Left lung (tissue), 10 donors: ENCODE results near the gene PDCD1LG2. TPM values are rescaled to one million over a fixed set of nuclear protein-coding genes. Genes with fewer than 3 reads are reported as not detected.

ENCODE experiments used
- ATAC-seq: fragments of 200-7000 bp; cut with Tn5 transposase; one replicate; pipeline ENCODE4 v1.9.1; 2020; ENCODE audit warnings: moderate library complexity
- DNase-seq, 4 donors: peaks; one replicate each; pipeline ENCODE4 v3.0.0-alpha.2; 2013 to 2020
- H3K27ac ChIP-seq, 2 donors: fragments of 200-600 bp; sonication (generic) in 1 of 2; one replicate each; pipeline versions ENCODE4 v1.5.0 to v1.8.0; 2020 to 2021
- H3K27me3 ChIP-seq, 2 donors: fragments of 200-600 bp; sonication (generic) in 1 of 2; one replicate each; pipeline versions ENCODE4 v1.5.0 to v1.8.0; 2020 to 2021
- H3K36me3 ChIP-seq, 2 donors: fragments of 200-600 bp; sonication (generic) in 1 of 2; one replicate each; pipeline versions ENCODE4 v1.5.0 to v1.8.0; 2020 to 2021
- H3K4me1 ChIP-seq, 2 donors: fragments of 200-600 bp; one replicate each; pipeline ENCODE4 v1.8.0; 2021
- H3K4me3 ChIP-seq, 2 donors: fragments of 200-600 bp; sonication (generic) in 1 of 2; one replicate each; pipeline versions ENCODE4 v1.5.0 to v1.8.0; 2020 to 2021; ENCODE audit warnings: mild to moderate bottlenecking in 1 of 2
- H3K9me3 ChIP-seq, 2 donors: fragments of 200-600 bp; sonication (generic) in 1 of 2; one replicate each; pipeline versions ENCODE4 v1.5.0 to v1.8.0; 2020 to 2021
- CTCF ChIP-seq, 2 donors: fragments of 200-600 bp; sonication (generic) in 1 of 2; IDR thresholded peaks; one replicate each; pipeline versions ENCODE4 v1.5.0 to v1.8.0; 2021; ENCODE audit warnings: antibody characterized with exemption in 2 of 2
- intact Hi-C, 2 donors: fragments of 100-400 bp; cut with DNase I; formaldehyde crosslinking; loops; one replicate each; pipeline versions ENCODE4 v1.11.2 to v1.14.2; 2022
- polyA plus RNA-seq, 6 donors: library from polyadenylated mRNA; unstranded; fragments of 120-200 nt; gene quantifications; one replicate each; pipeline ENCODE4 v1.2.1, GENCODE V29; 2013; ENCODE audit not compliant: insufficient read length in 6 of 6
- total RNA-seq, 2 donors: library from RNA; stranded (reverse); fragmentation: NEBNext Ultra II Directional; extraction: Animal tissue kit (Norgen Biotek cat#: 25700); gene quantifications; one replicate each; pipeline ENCODE4 v1.2.1, GENCODE V29; 2021
- donor health status: DM: no; HTN: yes; CAD: no.
- donor health status: DM: no; HTN: no; CAD: no.

The PDCD1LG2 gene
- total and polyA plus RNA-seq, 8 donors = 0.10 to 4.2 (median 0.21) TPM

GRCh38 chr9:5559659-5560058 lies 49.3 kb downstream of the PDCD1LG2 start:
- Histone ChIP-seq H3K27ac (no peak overlapping the region), H3K4me1 (peaks cover 6 to 33% of the 10 kb centered on the region in 2 donors), H3K9me3 (no peaks in the 10 kb centered on the region), H3K27me3 (no peaks in the 10 kb centered on the region), H3K36me3 (no peaks in the 10 kb centered on the region), H3K4me3 (no peak overlapping the region)
- intact Hi-C loops = no loop called here
- ATAC-seq (no peak), DNase-seq (no peak)
- no peak for TF ChIP-seq CTCF (IDR thresholded peaks at IDR 0.05)

GRCh38 chr9:5560443-5561100 lies 50.2 kb downstream of the PDCD1LG2 start:
- Histone ChIP-seq H3K27me3 (no peaks in the 10 kb centered on the region), H3K27ac (peak overlapping the region in 1 of 2 donors; percentile 20), H3K4me1 (peaks cover 6 to 33% of the 10 kb centered on the region in 2 donors), H3K4me3 (no peak overlapping the region), H3K9me3 (no peaks in the 10 kb centered on the region), H3K36me3 (no peaks in the 10 kb centered on the region)
- TF ChIP-seq CTCF (IDR thresholded peaks at IDR 0.05) = no peak
- DNase-seq (no peak), ATAC-seq (peak; percentile 17)
- intact Hi-C loops = no loop called here

- intact Hi-C loops = no loop called here
- Histone ChIP-seq H3K9me3 (no peaks in the 10 kb centered on the region), H3K4me1 (peaks cover 6 to 46% of the 10 kb centered on the region in 2 donors), H3K27me3 (no peaks in the 10 kb centered on the region), H3K36me3 (no peaks in the 10 kb centered on the region), H3K27ac (no peak overlapping the region), H3K4me3 (no peak overlapping the region)
- DNase-seq = no peak
- no peak for ATAC-seq
- TF ChIP-seq CTCF (IDR thresholded peaks at IDR 0.05) = no peak
These were observed 51.6 kb downstream of the PDCD1LG2 start for GRCh38 chr9:5561828-5562488.

- Histone ChIP-seq H3K27me3 (no peaks in the 10 kb centered on the region), H3K4me3 (no peak overlapping the region), H3K36me3 (no peaks in the 10 kb centered on the region), H3K27ac (peak overlapping the region in 1 of 2 donors; percentile 35), H3K9me3 (no peaks in the 10 kb centered on the region), H3K4me1 (peaks cover 6 to 40% of the 10 kb centered on the region in 2 donors)
- no peak for DNase-seq
- ATAC-seq = no peak
- intact Hi-C loops = no loop called here
- no peak for TF ChIP-seq CTCF (IDR thresholded peaks at IDR 0.05)
These were observed 52.6 kb downstream of the PDCD1LG2 start for GRCh38 chr9:5562806-5563416.

GRCh38 chr9:5563417-5563815 lies 53.1 kb downstream of the PDCD1LG2 start:
- Histone ChIP-seq H3K4me1 (peaks cover 3 to 35% of the 10 kb centered on the region in 2 donors), H3K9me3 (no peaks in the 10 kb centered on the region), H3K27me3 (no peaks in the 10 kb centered on the region), H3K36me3 (no peaks in the 10 kb centered on the region), H3K27ac (peak overlapping the region in 1 of 2 donors; percentile 35), H3K4me3 (no peak overlapping the region)
- TF ChIP-seq CTCF (IDR thresholded peaks at IDR 0.05) = no peak
- intact Hi-C loops = no loop called here
- DNase-seq = no peak
- no peak for ATAC-seq
